GM12878 (cell line): ENCODE data around the gene LMAN2. TPM values are rescaled to one million over a fixed set of nuclear protein-coding genes. Genes with fewer than 3 reads are reported as not detected.

Experiments used
- ASH2L ChIP-seq: fragments of 300-600, 200-600 bp; sonication (generic); IDR thresholded peaks from 2 replicates; pipeline ENCODE4 v1.6.1; 2017; ENCODE audit warnings: low read depth, mild to moderate bottlenecking, borderline replicate concordance
- CBX3 ChIP-seq: fragments of 200-600 bp; sonication (generic); IDR thresholded peaks from 2 replicates; pipeline ENCODE4 v1.6.1; 2016; ENCODE audit warnings: low read depth, borderline replicate concordance
- E2F8 ChIP-seq: fragments of 450-650 bp; IDR thresholded peaks from 2 replicates; pipeline ENCODE4 v1.6.1; 2018; ENCODE audit warnings: mild to moderate bottlenecking, low read depth, moderate library complexity; ENCODE audit not compliant: partially characterized antibody
- ELK1 ChIP-seq: IDR thresholded peaks from 2 replicates; pipeline ENCODE4 v1.6.1; 2012; ENCODE audit warnings: low read depth, low read length, improper control_type of control experiment
- FOS ChIP-seq: IDR thresholded peaks from 3 replicates; pipeline ENCODE4 v1.6.1; 2011; ENCODE audit warnings: borderline replicate concordance; ENCODE audit not compliant: insufficient read length; ENCODE audit errors: extremely low read depth
- FOXK2 ChIP-seq: fragments of 450-650 bp; IDR thresholded peaks from 2 replicates; pipeline ENCODE4 v1.6.1; 2017; ENCODE audit warnings: mild to moderate bottlenecking, moderate library complexity
- HDAC2 ChIP-seq: fragments of 200-600 bp; sonication (generic); IDR thresholded peaks from 2 replicates; pipeline ENCODE4 v1.6.1; 2017
- JUND ChIP-seq: IDR thresholded peaks from 2 replicates; pipeline ENCODE4 v1.6.1; 2012; ENCODE audit warnings: low read depth, mild to moderate bottlenecking, low read length, improper control_type of control experiment, moderate library complexity
- KDM1A ChIP-seq: fragments of 200-600 bp; sonication (generic); IDR thresholded peaks from 2 replicates; pipeline ENCODE4 v1.6.1; 2016; ENCODE audit warnings: borderline replicate concordance
- MTA3 ChIP-seq: IDR thresholded peaks from 2 replicates; pipeline ENCODE4 v1.6.1; 2012; ENCODE audit warnings: low read length, inconsistent platforms, borderline replicate concordance
- MXI1 ChIP-seq: fragments of 150-350 bp; IDR thresholded peaks from 2 replicates; pipeline ENCODE4 v1.6.1; 2011; ENCODE audit warnings: low read depth, mild to moderate bottlenecking, inconsistent platforms, low read length, improper control_type of control experiment
- NBN ChIP-seq: fragments of 450-650 bp; IDR thresholded peaks from 2 replicates; pipeline ENCODE4 v1.6.1; 2016
- NR2F1 ChIP-seq: fragments of 450-650 bp; conservative IDR thresholded peaks from 2 replicates; pipeline ENCODE4 v1.6.1; 2017; ENCODE audit warnings: mild to moderate bottlenecking
- POLR2A ChIP-seq: IDR thresholded peaks from 2 replicates; pipeline ENCODE4 v1.6.1; 2011; ENCODE audit warnings: low read depth, mild to moderate bottlenecking, low read length
- POU2F2 ChIP-seq: IDR thresholded peaks from 3 replicates; pipeline ENCODE4 v1.6.1; 2011; ENCODE audit warnings: low read depth, mild to moderate bottlenecking, low read length, borderline replicate concordance
- RUNX3 ChIP-seq: IDR thresholded peaks from 2 replicates; pipeline ENCODE4 v1.6.1; 2012; ENCODE audit warnings: low read length, inconsistent platforms
- SMAD5 ChIP-seq: IDR thresholded peaks from 2 replicates; pipeline ENCODE4 v1.6.1; 2016; ENCODE audit warnings: antibody characterized with exemption, low read depth
- SRF ChIP-seq, 2 experiments: IDR thresholded peaks; 2 replicates each; pipeline ENCODE4 v1.6.1; 2011; ENCODE audit warnings: low read depth in 2 of 2, low read length in 2 of 2, mild to moderate bottlenecking in 1 of 2, moderate library complexity in 1 of 2
- STAT1 ChIP-seq: fragments of 450-650 bp; conservative IDR thresholded peaks from 2 replicates; pipeline ENCODE4 v1.6.1; 2014; ENCODE audit warnings: antibody characterized with exemption, mild to moderate bottlenecking
- TAF1 ChIP-seq: IDR thresholded peaks from 2 replicates; pipeline ENCODE4 v1.6.1; 2011; ENCODE audit warnings: mild to moderate bottlenecking, low read depth, low read length, borderline replicate concordance
- TARDBP ChIP-seq: IDR thresholded peaks from 2 replicates; pipeline ENCODE4 v1.6.1; 2016; ENCODE audit warnings: borderline replicate concordance
- TCF12 ChIP-seq: IDR thresholded peaks from 2 replicates; pipeline ENCODE4 v1.6.1; 2011; ENCODE audit warnings: low read depth, mild to moderate bottlenecking, low read length
- TCF3 ChIP-seq: IDR thresholded peaks from 2 replicates; pipeline ENCODE4 v1.6.1; 2012; ENCODE audit warnings: low read depth, mild to moderate bottlenecking, low read length, borderline replicate concordance; ENCODE audit not compliant: insufficient read depth
- TCF7 ChIP-seq: IDR thresholded peaks from 2 replicates; pipeline ENCODE4 v1.6.1; 2014; ENCODE audit warnings: antibody characterized with exemption, borderline replicate concordance
- YY1 ChIP-seq: IDR thresholded peaks from 2 replicates; pipeline ENCODE4 v1.6.1; 2011; ENCODE audit warnings: low read depth, mild to moderate bottlenecking, low read length
- ZZZ3 ChIP-seq: IDR thresholded peaks from 2 replicates; pipeline ENCODE4 v1.6.1; 2011; ENCODE audit warnings: low read depth; ENCODE audit not compliant: control insufficient read depth, insufficient read length
- polyA plus RNA-seq, 11 experiments: library from polyadenylated mRNA; depleted of rRNA in 4 of 11; unstranded in 6 of 11; stranded (reverse) in 5 of 11; fragments of >200 nt; fragmentation: Nextera tagmentation in 4 of 11; fragmentation: Illumina TruSeq in 1 of 11; extraction: Ambion mirVana in 4 of 11; extraction: Trizol in 1 of 11; gene quantifications; 1 replicate in 1 of 11; 2 replicates in 10 of 11; pipeline versions ENCODE4 v1.2.1 to v1.2.3, GENCODE V29; 2011 to 2016; ENCODE audit warnings: inconsistent platforms in 2 of 11, missing spikeins in 2 of 11, low read depth in 1 of 11
- total RNA-seq, 4 experiments: library from RNA; depleted of rRNA in 3 of 4; stranded (reverse); fragments of >200 nt in 3 of 4; fragmentation: Illumina TruSeq in 1 of 4; extraction: Trizol in 1 of 4; gene quantifications; 2 replicates each; pipeline versions ENCODE4 v1.2.1 to v1.2.3, GENCODE V29; 2013 to 2021

The LMAN2 gene
- total and polyA plus RNA-seq, 10 of the 15 experiments (the other 5 are each of a cell fraction or from before 2014, with no cell fraction given), result 2.4 to 264 (median 147) TPM

DNA sequence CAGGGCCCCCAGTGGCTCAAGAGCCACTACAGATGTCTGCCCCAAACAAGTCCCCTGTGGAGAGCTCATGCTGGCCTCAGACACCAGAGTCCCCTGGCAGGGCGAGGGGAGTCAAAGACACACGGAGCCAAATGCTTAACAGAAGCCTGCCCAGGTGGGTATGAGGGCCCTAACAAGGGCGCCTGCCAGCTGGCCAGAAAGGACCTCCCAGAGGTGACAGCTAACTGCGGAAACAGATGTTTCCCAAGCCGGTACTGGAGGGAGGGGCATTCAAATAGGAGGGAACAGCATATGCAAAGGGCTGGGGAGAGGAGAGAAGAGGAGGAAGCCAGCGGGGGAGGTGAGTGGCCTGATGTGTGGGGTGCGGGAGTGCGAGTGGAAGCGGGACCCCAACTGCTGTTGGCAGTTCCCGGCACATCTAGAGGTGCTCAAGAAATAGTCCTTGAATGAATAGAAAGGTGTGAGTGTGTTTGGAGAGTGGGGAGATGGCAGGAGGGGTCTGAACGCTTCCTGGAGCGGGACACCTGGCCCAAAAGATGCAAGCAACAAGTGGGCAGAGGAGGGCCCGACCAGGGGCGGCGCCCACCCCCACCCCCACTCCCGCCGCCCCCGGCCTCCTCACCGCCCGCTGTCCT is 40.6 kb downstream of the LMAN2 start (continued):
- TF ChIP-seq NR2F1, result no peak
- TF ChIP-seq KDM1A, result no peak
- no peak for TF ChIP-seq YY1
- TF ChIP-seq RUNX3, result no peak
- no peak for TF ChIP-seq FOS
- no peak for TF ChIP-seq NBN
- TF ChIP-seq FOXK2, result no peak
- TF ChIP-seq E2F8, result no peak
- peak; percentile 54; the same call in 1 of the 2 replicates for TF ChIP-seq MXI1
- TF ChIP-seq TCF7, result no peak
- TF ChIP-seq SRF (IDR thresholded peaks at IDR 0.05; ENCODE audit: low read depth in 2 of 2, low read length in 2 of 2), result no peak
- TF ChIP-seq POU2F2, result peak; percentile 95; the same call in 2 of the 3 replicates
- TF ChIP-seq TAF1, result no peak
- TF ChIP-seq ASH2L, result no peak
- TF ChIP-seq TARDBP, result no peak
- no peak for TF ChIP-seq CBX3
- no peak for TF ChIP-seq STAT1
- TF ChIP-seq TCF12, result 0 out of 2 replicates have a peak, but pooled peaks have one; percentile 39
- no peak for TF ChIP-seq MTA3
- no peak for TF ChIP-seq JUND
- TF ChIP-seq ELK1, result no peak
- no peak for TF ChIP-seq SMAD5
- TF ChIP-seq TCF3, result peak; percentile 67; the same call in 1 of the 2 replicates
- TF ChIP-seq HDAC2, result no peak
- TF ChIP-seq ZZZ3, result no peak
- TF ChIP-seq POLR2A, result 0 out of 2 replicates have a peak, but pooled peaks have one; percentile 9
